ENCODE results near the gene TBC1D19. TPM values are rescaled to one million over a fixed set of nuclear protein-coding genes. Genes with fewer than 3 reads are reported as not detected.

TBC1D19 gene
- total and polyA plus RNA-seq, 2 donors, result 9.7 to 43.3 TPM

- peaks cover 7 to 33% of the 10 kb centered on the region in 2 donors for H3K36me3 ChIP-seq (ENCODE audit: control insufficient read depth in 2 of 2, insufficient read depth in 2 of 2, low read length in 1 of 2)
- 64% methylated on average over 5 of the region's 5 CpGs for WGBS
- H3K27ac ChIP-seq (ENCODE audit: low read depth in 1 of 2, low read length in 1 of 2), result no peak overlapping the region
- no peaks in the 10 kb centered on the region for H3K27me3 ChIP-seq (ENCODE audit: control insufficient read depth in 2 of 2, insufficient read depth in 1 of 2, low read length in 1 of 2)
- no peak overlapping the region for H3K4me3 ChIP-seq (ENCODE audit: low read length in 2 of 2)
- no peaks in the 10 kb centered on the region for H3K4me1 ChIP-seq (ENCODE audit: control insufficient read depth in 2 of 2, insufficient read depth in 2 of 2, low read length in 2 of 2)
- DNase-seq (ENCODE audit: low read depth in 6 of 9, low spot score in 9 of 9), result no peak
- H3K9me3 ChIP-seq (ENCODE audit: control insufficient read depth in 2 of 2, insufficient read depth in 1 of 2, low read length in 1 of 2), result no peaks in the 10 kb centered on the region
Measured at GRCh38 chr4:26746802-26747213, 162.9 kb downstream of the TBC1D19 start.

DNA sequence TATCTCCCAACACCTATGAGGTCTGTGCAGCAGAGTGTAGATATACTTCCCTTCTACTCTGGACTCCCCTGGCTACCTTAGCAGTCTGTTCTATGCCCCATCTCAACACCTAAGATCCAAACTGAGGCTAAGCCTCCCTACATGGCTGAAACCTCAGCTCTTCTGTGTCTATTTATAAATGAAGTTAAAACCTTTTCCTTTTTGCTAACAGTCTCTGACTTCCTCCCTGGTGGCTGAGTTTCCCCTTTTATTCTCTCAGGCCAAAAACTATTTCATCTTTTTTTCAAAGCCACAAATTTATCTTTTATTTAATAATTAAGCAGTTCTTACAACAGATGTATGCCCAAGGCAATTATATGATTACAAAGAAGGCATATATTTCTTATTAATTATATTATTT, 164.9 kb downstream of the TBC1D19 start:
- Histone ChIP-seq H3K36me3 (ENCODE audit: control insufficient read depth in 2 of 2, insufficient read depth in 2 of 2, low read length in 1 of 2) (peaks cover 14 to 40% of the 10 kb centered on the region in 2 donors), H3K4me3 (ENCODE audit: low read length in 2 of 2) (no peak overlapping the region), H3K27ac (ENCODE audit: low read depth in 1 of 2, low read length in 1 of 2) (no peak overlapping the region), H3K9me3 (ENCODE audit: control insufficient read depth in 2 of 2, insufficient read depth in 1 of 2, low read length in 1 of 2) (no peaks in the 10 kb centered on the region), H3K27me3 (ENCODE audit: control insufficient read depth in 2 of 2, insufficient read depth in 1 of 2, low read length in 1 of 2) (no peaks in the 10 kb centered on the region), H3K4me1 (ENCODE audit: control insufficient read depth in 2 of 2, insufficient read depth in 2 of 2, low read length in 2 of 2) (no peaks in the 10 kb centered on the region)
- DNase-seq (ENCODE audit: low read depth in 6 of 9, low spot score in 9 of 9), result no peak

GRCh38 chr4:26749867-26750266, 166.0 kb downstream of the TBC1D19 start:
- no peak for DNase-seq (ENCODE audit: low read depth in 6 of 9, low spot score in 9 of 9)
- H3K4me3 ChIP-seq (ENCODE audit: low read length in 2 of 2), result no peak overlapping the region
- no peaks in the 10 kb centered on the region for H3K27me3 ChIP-seq (ENCODE audit: control insufficient read depth in 2 of 2, insufficient read depth in 1 of 2, low read length in 1 of 2)
- H3K4me1 ChIP-seq (ENCODE audit: control insufficient read depth in 2 of 2, insufficient read depth in 2 of 2, low read length in 2 of 2), result no peaks in the 10 kb centered on the region
- WGBS, result 93% methylated on average over 2 of the region's 2 CpGs
- H3K36me3 ChIP-seq (ENCODE audit: control insufficient read depth in 2 of 2, insufficient read depth in 2 of 2, low read length in 1 of 2), result peaks cover 14 to 40% of the 10 kb centered on the region in 2 donors
- no peaks in the 10 kb centered on the region for H3K9me3 ChIP-seq (ENCODE audit: control insufficient read depth in 2 of 2, insufficient read depth in 1 of 2, low read length in 1 of 2)
- no peak overlapping the region for H3K27ac ChIP-seq (ENCODE audit: low read depth in 1 of 2, low read length in 1 of 2)

DNA sequence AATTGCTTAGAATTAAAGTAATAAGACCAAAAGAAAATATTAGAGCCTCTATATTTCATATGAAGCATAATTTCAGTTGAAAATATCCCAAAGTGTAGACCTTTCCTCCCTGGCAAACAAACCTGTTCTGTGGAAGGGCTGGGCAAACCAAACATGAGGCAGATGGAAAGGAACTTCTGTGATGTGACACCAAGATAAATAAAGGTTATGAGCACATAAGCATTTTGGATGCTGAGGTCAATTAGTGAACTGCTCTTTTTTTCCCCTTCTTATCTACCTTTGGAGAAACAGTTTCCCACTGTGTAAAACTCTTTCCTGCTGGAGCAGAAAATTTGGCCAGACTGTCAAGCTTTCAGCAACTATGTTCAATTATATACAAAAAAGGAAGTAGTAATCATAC, 167.1 kb downstream of the TBC1D19 start:
- no peak for DNase-seq (ENCODE audit: low read depth in 6 of 9, low spot score in 9 of 9)
- no peak overlapping the region for H3K4me3 ChIP-seq (ENCODE audit: low read length in 2 of 2)
- H3K9me3 ChIP-seq (ENCODE audit: control insufficient read depth in 2 of 2, insufficient read depth in 1 of 2, low read length in 1 of 2), result no peaks in the 10 kb centered on the region
- no peaks in the 10 kb centered on the region for H3K4me1 ChIP-seq (ENCODE audit: control insufficient read depth in 2 of 2, insufficient read depth in 2 of 2, low read length in 2 of 2)
- H3K36me3 ChIP-seq (ENCODE audit: control insufficient read depth in 2 of 2, insufficient read depth in 2 of 2, low read length in 1 of 2), result peaks cover 14 to 40% of the 10 kb centered on the region in 2 donors
- no peak overlapping the region for H3K27ac ChIP-seq (ENCODE audit: low read depth in 1 of 2, low read length in 1 of 2)
- no peaks in the 10 kb centered on the region for H3K27me3 ChIP-seq (ENCODE audit: control insufficient read depth in 2 of 2, insufficient read depth in 1 of 2, low read length in 1 of 2)

DNA sequence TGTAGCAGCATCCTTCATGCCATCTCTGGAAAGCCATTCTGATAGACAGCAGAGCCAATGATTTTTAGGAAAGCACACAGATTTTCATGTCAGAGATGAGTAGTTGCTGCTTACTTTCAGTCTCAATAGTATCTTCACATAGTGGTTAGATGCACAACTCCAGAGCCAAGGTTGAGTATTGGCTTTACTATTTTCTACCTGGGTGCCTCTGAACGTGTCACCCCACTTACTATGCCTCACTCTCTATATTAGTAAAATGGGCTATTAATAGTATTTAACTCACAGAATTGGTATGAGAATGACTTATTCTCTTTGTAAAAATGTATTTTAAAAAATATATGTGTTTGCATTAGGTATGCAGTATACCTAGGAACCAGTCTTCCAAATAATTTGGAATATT, 168.0 kb downstream of the TBC1D19 start:
- H3K4me1 ChIP-seq (ENCODE audit: control insufficient read depth in 2 of 2, insufficient read depth in 2 of 2, low read length in 2 of 2), result no peaks in the 10 kb centered on the region
- peaks cover 17 to 39% of the 10 kb centered on the region in 2 donors for H3K36me3 ChIP-seq (ENCODE audit: control insufficient read depth in 2 of 2, insufficient read depth in 2 of 2, low read length in 1 of 2)
- H3K9me3 ChIP-seq (ENCODE audit: control insufficient read depth in 2 of 2, insufficient read depth in 1 of 2, low read length in 1 of 2), result no peaks in the 10 kb centered on the region
- DNase-seq (ENCODE audit: low read depth in 6 of 9, low spot score in 9 of 9), result no peak
- H3K4me3 ChIP-seq (ENCODE audit: low read length in 2 of 2), result no peak overlapping the region
- no peaks in the 10 kb centered on the region for H3K27me3 ChIP-seq (ENCODE audit: control insufficient read depth in 2 of 2, insufficient read depth in 1 of 2, low read length in 1 of 2)
- no peak overlapping the region for H3K27ac ChIP-seq (ENCODE audit: low read depth in 1 of 2, low read length in 1 of 2)
- WGBS, result 96% methylated on average over 1 of the region's 1 CpG

- Histone ChIP-seq H3K4me3 (ENCODE audit: low read length in 2 of 2) (no peak overlapping the region), H3K9me3 (ENCODE audit: control insufficient read depth in 2 of 2, insufficient read depth in 1 of 2, low read length in 1 of 2) (no peaks in the 10 kb centered on the region), H3K36me3 (ENCODE audit: control insufficient read depth in 2 of 2, insufficient read depth in 2 of 2, low read length in 1 of 2) (peaks cover 21 to 42% of the 10 kb centered on the region in 2 donors), H3K4me1 (ENCODE audit: control insufficient read depth in 2 of 2, insufficient read depth in 2 of 2, low read length in 2 of 2) (no peaks in the 10 kb centered on the region), H3K27me3 (ENCODE audit: control insufficient read depth in 2 of 2, insufficient read depth in 1 of 2, low read length in 1 of 2) (no peaks in the 10 kb centered on the region), H3K27ac (ENCODE audit: low read depth in 1 of 2, low read length in 1 of 2) (no peak overlapping the region)
- 97% methylated on average over 2 of the region's 2 CpGs for WGBS
- no peak for DNase-seq (ENCODE audit: low read depth in 6 of 9, low spot score in 9 of 9)
Measured at GRCh38 chr4:26753187-26753586, 169.3 kb downstream of the TBC1D19 start.

- Histone ChIP-seq H3K36me3 (ENCODE audit: control insufficient read depth in 2 of 2, insufficient read depth in 2 of 2, low read length in 1 of 2) (peaks cover 23 to 41% of the 10 kb centered on the region in 2 donors), H3K9me3 (ENCODE audit: control insufficient read depth in 2 of 2, insufficient read depth in 1 of 2, low read length in 1 of 2) (no peaks in the 10 kb centered on the region), H3K27ac (ENCODE audit: low read depth in 1 of 2, low read length in 1 of 2) (no peak overlapping the region), H3K4me1 (ENCODE audit: control insufficient read depth in 2 of 2, insufficient read depth in 2 of 2, low read length in 2 of 2) (no peaks in the 10 kb centered on the region), H3K4me3 (ENCODE audit: low read length in 2 of 2) (no peak overlapping the region), H3K27me3 (ENCODE audit: control insufficient read depth in 2 of 2, insufficient read depth in 1 of 2, low read length in 1 of 2) (no peaks in the 10 kb centered on the region)
- WGBS, result 93% methylated on average over 10 of the region's 10 CpGs
- DNase-seq (ENCODE audit: low read depth in 6 of 9, low spot score in 9 of 9), result peak in 2 of 9 donors; percentile 5 to 15
Measured at GRCh38 chr4:26753617-26754016, 169.7 kb downstream of the TBC1D19 start.

GRCh38 chr4:26757751-26758150, 173.9 kb downstream of the TBC1D19 start:
- Histone ChIP-seq H3K27me3 (ENCODE audit: control insufficient read depth in 2 of 2, insufficient read depth in 1 of 2, low read length in 1 of 2) (no peaks in the 10 kb centered on the region), H3K9me3 (ENCODE audit: control insufficient read depth in 2 of 2, insufficient read depth in 1 of 2, low read length in 1 of 2) (no peaks in the 10 kb centered on the region), H3K36me3 (ENCODE audit: control insufficient read depth in 2 of 2, insufficient read depth in 2 of 2, low read length in 1 of 2) (peaks cover 12 to 17% of the 10 kb centered on the region in 2 donors), H3K4me1 (ENCODE audit: control insufficient read depth in 2 of 2, insufficient read depth in 2 of 2, low read length in 2 of 2) (no peaks in the 10 kb centered on the region), H3K27ac (ENCODE audit: low read depth in 1 of 2, low read length in 1 of 2) (no peak overlapping the region), H3K4me3 (ENCODE audit: low read length in 2 of 2) (no peak overlapping the region)
- WGBS, result 99% methylated on average over 1 of the region's 1 CpG
- DNase-seq (ENCODE audit: low read depth in 6 of 9, low spot score in 9 of 9), result no peak

DNA sequence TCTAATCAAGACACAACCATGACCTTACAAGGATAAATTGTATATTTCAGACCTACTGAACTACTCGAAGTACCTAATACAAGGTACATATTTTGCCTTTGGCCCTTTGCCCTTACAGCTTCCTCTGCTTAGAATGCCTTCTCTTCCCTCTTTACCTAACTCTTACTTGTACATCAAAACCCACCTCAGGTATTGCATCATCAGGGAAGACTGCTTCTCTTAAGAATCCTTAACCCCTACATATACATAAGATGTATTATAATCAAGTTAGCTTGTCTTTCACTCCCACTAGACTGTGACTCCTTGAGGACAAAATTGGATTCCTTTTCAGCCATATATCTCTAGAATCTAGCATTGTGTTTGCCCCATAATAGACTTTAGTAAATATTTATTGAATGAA, 175.0 kb downstream of the TBC1D19 start:
- DNase-seq (ENCODE audit: low read depth in 6 of 9, low spot score in 9 of 9), result no peak
- Histone ChIP-seq H3K27me3 (ENCODE audit: control insufficient read depth in 2 of 2, insufficient read depth in 1 of 2, low read length in 1 of 2) (no peaks in the 10 kb centered on the region), H3K4me3 (ENCODE audit: low read length in 2 of 2) (no peak overlapping the region), H3K27ac (ENCODE audit: low read depth in 1 of 2, low read length in 1 of 2) (no peak overlapping the region), H3K36me3 (ENCODE audit: control insufficient read depth in 2 of 2, insufficient read depth in 2 of 2, low read length in 1 of 2) (peaks cover 6 to 11% of the 10 kb centered on the region in 2 donors), H3K4me1 (ENCODE audit: control insufficient read depth in 2 of 2, insufficient read depth in 2 of 2, low read length in 2 of 2) (no peaks in the 10 kb centered on the region), H3K9me3 (ENCODE audit: control insufficient read depth in 2 of 2, insufficient read depth in 1 of 2, low read length in 1 of 2) (no peaks in the 10 kb centered on the region)
- WGBS, result 98% methylated on average over 1 of the region's 1 CpG

DNA sequence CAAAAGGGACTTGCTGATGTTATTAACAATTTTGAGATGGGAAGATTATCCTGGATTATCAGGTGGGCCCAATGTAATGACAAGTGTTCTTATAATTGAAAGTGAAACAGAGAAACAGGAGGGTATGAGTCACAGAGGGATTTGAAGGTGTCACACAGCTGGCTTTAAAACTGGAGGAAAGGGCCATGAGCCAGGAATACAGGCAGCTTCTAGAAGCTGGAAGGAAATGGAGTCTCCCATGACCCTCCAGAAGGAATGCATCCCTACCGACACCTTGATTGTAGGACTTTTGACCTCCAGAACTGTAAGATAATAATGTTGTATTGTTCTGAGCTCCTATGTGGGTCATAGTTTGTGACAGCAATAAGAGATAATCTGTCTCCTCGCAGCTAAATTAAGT, 178.8 kb downstream of the TBC1D19 start:
- no peaks in the 10 kb centered on the region for H3K27me3 ChIP-seq (ENCODE audit: control insufficient read depth in 2 of 2, insufficient read depth in 1 of 2, low read length in 1 of 2)
- DNase-seq (ENCODE audit: low read depth in 6 of 9, low spot score in 9 of 9), result no peak
- H3K9me3 ChIP-seq (ENCODE audit: control insufficient read depth in 2 of 2, insufficient read depth in 1 of 2, low read length in 1 of 2), result no peaks in the 10 kb centered on the region
- H3K4me3 ChIP-seq (ENCODE audit: low read length in 2 of 2), result no peak overlapping the region
- no peaks in the 10 kb centered on the region for H3K4me1 ChIP-seq (ENCODE audit: control insufficient read depth in 2 of 2, insufficient read depth in 2 of 2, low read length in 2 of 2)
- 96% methylated on average over 2 of the region's 2 CpGs for WGBS
- peaks cover 7 to 8% of the 10 kb centered on the region in 2 donors for H3K36me3 ChIP-seq (ENCODE audit: control insufficient read depth in 2 of 2, insufficient read depth in 2 of 2, low read length in 1 of 2)
- H3K27ac ChIP-seq (ENCODE audit: low read depth in 1 of 2, low read length in 1 of 2), result no peak overlapping the region

Data from thymus (tissue), 11 donors.